ENCODE data around the gene RACK1. TPM values are rescaled to one million over a fixed set of nuclear protein-coding genes. Genes with fewer than 3 reads are reported as not detected.

Gene RACK1
- total and polyA plus RNA-seq, 9 donors, result 3,139 to 4,768 (median 3,466) TPM

DNA sequence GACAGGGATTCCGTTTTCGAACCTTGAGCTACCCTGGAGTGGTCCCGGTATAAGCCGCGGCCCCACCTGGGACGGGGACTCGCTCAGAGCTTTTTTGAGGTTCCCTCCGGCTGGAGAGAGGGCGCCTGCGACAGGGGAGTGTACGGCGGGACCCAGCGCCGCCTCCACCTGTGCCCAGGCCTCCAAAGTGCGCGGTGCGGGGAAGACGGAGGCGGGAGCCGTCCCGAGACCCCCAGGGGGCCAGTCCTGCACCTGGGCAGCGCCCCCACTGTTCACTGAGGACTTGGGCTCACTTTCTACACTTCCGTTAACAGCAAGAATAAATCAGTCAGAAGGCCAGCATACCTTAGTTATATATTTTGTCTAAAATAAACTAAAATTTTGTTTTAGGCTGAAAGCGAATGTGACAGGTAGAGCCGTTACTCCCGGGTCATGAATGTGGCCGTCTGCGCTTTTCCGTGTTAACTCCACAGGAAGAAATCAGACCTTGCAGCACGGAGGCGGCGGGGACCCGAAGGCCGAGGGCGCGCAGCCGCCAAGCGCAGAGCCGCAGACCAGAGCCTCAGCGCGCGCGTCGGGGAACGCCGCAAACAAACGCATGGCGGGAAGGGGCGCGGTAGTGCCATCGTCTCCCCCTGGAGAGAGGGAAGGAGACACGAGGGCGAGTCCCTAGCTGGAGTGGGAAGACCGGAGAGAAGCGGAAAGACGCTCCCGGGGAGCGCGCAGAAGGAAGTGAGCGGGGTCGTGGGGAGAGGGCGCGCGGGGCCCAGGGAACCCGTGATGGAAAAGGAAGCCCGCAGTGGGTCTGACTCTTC is 52.8 kb downstream of the RACK1 start:
- Histone ChIP-seq H3K36me3 (ENCODE audit: control insufficient read depth, insufficient read depth, low read length) (peaks cover 2% of the 10 kb centered on the region), H3K27me3 (ENCODE audit: control insufficient read depth, insufficient read depth, low read length) (peaks cover 3% of the 10 kb centered on the region), H3K4me3 (ENCODE audit: low read length) (peak overlapping the region; percentile 69), H3K4me1 (ENCODE audit: control insufficient read depth, insufficient read depth, low read length) (peaks cover 22% of the 10 kb centered on the region), H3K9me3 (replicated peaks; ENCODE audit: control insufficient read depth, low read depth, low read length) (no peaks in the 10 kb centered on the region), H3K27ac (ENCODE audit: low read length) (peak overlapping the region; percentile 91)
- no peak for DNase-seq
- WGBS (ENCODE audit: insufficient coverage), result under 1% methylated on average over 57 of the region's 66 CpGs

DNA sequence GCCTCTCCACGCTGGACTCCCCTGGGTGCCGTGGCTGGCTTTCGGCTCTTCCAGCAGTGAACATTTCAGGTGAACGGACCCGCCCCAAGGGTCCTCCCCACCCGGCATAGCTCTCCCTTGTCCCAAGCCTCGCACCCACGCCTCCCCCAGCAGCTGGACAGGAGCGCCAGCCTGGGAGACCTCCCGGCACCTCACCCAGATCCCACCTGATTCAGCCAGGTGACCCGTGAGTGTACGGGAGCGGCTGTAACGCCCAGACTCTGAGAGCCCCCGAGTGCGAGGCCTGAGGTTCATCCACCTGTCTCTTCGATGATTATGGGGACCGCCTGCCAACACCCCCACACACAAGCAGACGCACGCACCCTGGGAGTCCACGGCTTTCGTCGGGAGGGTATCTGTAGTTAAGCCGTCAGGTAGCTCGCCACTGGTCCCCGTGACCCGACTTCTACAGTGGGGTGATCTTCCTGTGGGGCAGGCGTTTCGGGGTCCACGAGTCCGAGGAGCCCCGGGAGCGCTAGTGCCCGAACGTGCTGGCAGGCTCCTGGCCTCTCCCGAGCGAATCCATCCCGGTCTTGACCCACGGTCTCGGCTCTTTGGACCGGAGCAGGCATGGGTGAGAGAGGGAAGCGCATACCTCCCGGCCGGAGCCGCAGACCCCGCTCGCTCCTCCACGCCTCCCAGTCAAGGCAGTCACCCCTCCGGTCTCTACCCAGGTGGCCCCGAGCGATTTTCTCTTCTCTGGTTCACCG is 53.6 kb downstream of the RACK1 start:
- 0% methylated on average over 36 of the region's 52 CpGs for WGBS (ENCODE audit: insufficient coverage)
- no peaks in the 10 kb centered on the region for H3K9me3 ChIP-seq (replicated peaks; ENCODE audit: control insufficient read depth, low read depth, low read length)
- H3K4me1 ChIP-seq (ENCODE audit: control insufficient read depth, insufficient read depth, low read length), result peaks cover 22% of the 10 kb centered on the region
- peaks cover 3% of the 10 kb centered on the region for H3K27me3 ChIP-seq (ENCODE audit: control insufficient read depth, insufficient read depth, low read length)
- no peak for DNase-seq
- H3K27ac ChIP-seq (ENCODE audit: low read length), result no peak overlapping the region
- peaks cover 2% of the 10 kb centered on the region for H3K36me3 ChIP-seq (ENCODE audit: control insufficient read depth, insufficient read depth, low read length)
- H3K4me3 ChIP-seq (ENCODE audit: low read length), result peak overlapping the region; percentile 69

DNA sequence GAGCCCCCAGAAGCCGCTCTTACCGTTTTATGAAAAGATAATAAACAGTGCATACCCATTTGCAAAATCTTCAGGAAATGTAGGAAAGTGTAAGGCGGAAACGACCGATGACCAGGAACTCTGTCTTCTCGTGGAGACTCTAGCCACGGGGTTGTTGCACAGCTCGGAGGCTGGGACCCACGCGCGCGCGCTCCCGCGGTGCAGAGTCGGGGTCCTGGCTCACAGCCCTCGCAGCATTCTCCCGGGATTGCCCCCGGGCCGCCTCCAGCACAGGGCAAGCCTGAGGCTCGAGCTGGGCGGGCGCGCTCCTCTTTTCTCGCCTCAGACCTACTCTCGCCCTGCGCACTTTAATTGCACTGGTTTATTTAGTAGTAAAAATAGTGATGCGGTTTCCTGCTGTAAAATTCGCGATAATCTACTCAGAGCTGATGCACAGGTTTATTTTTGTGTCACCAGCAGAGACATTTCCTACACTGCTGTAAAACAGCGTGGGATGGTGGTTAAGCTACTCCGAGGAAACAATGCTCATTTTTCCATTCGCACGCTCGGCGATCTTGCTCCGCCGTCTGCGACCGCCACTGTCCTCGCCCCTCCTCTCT is 54.2 kb downstream of the RACK1 start:
- under 1% methylated on average over 29 of the region's 41 CpGs for WGBS (ENCODE audit: insufficient coverage)
- H3K27ac ChIP-seq (ENCODE audit: low read length), result peak overlapping the region; percentile 63
- H3K4me1 ChIP-seq (ENCODE audit: control insufficient read depth, insufficient read depth, low read length), result peaks cover 22% of the 10 kb centered on the region
- peaks cover 3% of the 10 kb centered on the region for H3K27me3 ChIP-seq (ENCODE audit: control insufficient read depth, insufficient read depth, low read length)
- H3K4me3 ChIP-seq (ENCODE audit: low read length), result peak overlapping the region; percentile 69
- DNase-seq, result peak; percentile 42
- H3K9me3 ChIP-seq (replicated peaks; ENCODE audit: control insufficient read depth, low read depth, low read length), result no peaks in the 10 kb centered on the region
- peaks cover 2% of the 10 kb centered on the region for H3K36me3 ChIP-seq (ENCODE audit: control insufficient read depth, insufficient read depth, low read length)

DNA sequence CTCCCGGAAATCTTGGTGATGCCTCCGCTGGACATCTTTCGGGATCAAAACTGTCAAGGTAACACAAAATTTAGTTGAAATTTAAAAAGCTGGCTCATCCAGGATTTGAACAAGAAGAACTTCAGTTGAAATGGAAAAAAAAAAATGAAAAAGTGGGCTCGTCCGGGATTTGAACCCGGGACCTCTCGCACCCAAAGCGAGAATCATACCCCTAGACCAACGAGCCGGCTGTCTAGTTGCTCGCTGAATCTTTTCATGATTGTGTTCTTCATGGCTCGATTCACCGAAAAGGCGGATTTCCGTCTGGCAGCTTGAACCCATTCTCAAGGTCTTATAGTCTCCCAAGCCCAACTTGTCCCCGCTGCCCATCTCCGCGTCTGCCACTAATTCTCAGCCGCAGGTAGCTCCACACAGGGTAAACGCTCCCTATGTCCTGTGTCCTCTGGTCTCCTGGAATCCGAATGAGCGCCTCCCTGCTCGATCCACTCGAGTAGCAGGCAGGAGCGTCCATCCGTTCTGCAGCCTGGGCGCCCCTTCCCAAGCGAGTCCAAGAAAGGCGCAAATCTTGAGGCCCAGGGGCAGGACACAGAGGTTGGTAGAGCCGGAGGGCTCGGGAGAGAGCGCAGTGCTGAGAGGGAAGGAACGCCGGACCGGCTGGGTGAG is 54.9 kb downstream of the RACK1 start:
- Histone ChIP-seq H3K4me1 (ENCODE audit: control insufficient read depth, insufficient read depth, low read length) (peaks cover 22% of the 10 kb centered on the region), H3K4me3 (ENCODE audit: low read length) (peak overlapping the region; percentile 69), H3K27ac (ENCODE audit: low read length) (peak overlapping the region; percentile 94), H3K9me3 (replicated peaks; ENCODE audit: control insufficient read depth, low read depth, low read length) (no peaks in the 10 kb centered on the region), H3K36me3 (ENCODE audit: control insufficient read depth, insufficient read depth, low read length) (no peaks in the 10 kb centered on the region), H3K27me3 (ENCODE audit: control insufficient read depth, insufficient read depth, low read length) (peaks cover 3% of the 10 kb centered on the region)
- WGBS (ENCODE audit: insufficient coverage), result under 1% methylated on average over 24 of the region's 35 CpGs
- DNase-seq, result peak; percentile 92

DNA sequence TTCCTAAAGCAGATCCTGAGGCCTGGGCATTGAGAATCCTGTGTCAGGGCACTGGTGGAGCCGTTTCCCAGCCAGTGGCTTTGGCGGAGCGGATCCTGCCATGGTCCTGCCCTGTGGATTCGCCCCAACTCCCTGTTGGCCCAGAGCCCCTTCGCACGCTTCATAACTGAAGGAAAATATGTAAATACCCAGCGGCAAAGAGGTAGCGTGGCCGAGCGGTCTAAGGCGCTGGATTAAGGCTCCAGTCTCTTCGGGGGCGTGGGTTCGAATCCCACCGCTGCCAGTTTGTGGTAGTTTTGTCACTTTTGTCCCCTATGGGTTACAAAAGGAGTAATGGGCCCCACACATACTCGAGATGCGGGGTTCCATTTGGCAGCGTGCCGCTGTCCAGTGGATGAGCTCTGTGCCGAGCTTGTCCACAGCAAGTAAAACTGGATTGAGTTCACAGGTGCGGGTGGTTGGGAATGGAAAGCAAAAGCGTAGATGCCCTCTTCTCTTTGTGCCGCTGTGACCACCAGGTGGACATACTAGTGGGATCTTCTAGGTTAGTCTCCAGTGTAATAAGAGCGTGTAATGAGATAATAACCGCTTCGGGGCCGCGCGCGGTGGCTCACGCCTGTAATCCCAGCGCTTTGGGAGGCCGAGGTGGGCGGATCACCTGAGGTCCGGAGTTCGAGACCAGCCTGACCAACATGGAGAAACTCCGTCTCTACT is 56.0 kb downstream of the RACK1 start:
- peaks cover 3% of the 10 kb centered on the region for H3K27me3 ChIP-seq (ENCODE audit: control insufficient read depth, insufficient read depth, low read length)

DNA sequence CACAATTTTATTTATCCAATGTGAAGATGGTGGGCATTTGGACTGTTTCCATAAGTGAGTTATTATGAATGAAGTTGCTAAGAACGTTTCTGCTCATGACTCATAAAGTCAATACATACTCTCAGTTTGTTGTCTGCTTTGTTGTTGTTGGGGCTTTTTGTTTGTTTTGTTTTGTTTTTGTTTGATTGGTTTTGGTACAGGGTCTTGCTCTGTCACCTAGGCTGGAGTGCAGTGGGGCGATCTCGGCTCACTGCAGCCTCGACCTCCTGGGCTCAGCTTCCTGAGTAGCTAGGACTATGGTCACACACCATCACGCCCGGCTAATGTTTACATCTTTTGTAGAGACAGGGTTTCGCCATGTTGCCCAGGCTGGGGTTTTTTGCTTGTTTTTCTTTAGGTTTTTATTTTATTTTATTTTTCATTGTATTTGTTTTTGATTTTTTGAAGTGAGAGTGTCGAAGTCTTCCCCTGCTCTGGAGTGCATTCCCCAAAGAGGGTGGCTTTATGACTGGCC is 56.7 kb downstream of the RACK1 start:
- Histone ChIP-seq H3K4me3 (ENCODE audit: low read length) (no peak overlapping the region), H3K27me3 (ENCODE audit: control insufficient read depth, insufficient read depth, low read length) (peaks cover 3% of the 10 kb centered on the region), H3K27ac (ENCODE audit: low read length) (no peak overlapping the region), H3K36me3 (ENCODE audit: control insufficient read depth, insufficient read depth, low read length) (no peaks in the 10 kb centered on the region), H3K9me3 (replicated peaks; ENCODE audit: control insufficient read depth, low read depth, low read length) (no peaks in the 10 kb centered on the region), H3K4me1 (ENCODE audit: control insufficient read depth, insufficient read depth, low read length) (peaks cover 18% of the 10 kb centered on the region)
- no peak for DNase-seq
- 80% methylated on average over 3 of the region's 8 CpGs for WGBS (ENCODE audit: insufficient coverage)

More for the DNA sequence above, 56.0 kb downstream of the RACK1 start:
- Histone ChIP-seq H3K27ac (ENCODE audit: low read length) (no peak overlapping the region), H3K36me3 (ENCODE audit: control insufficient read depth, insufficient read depth, low read length) (no peaks in the 10 kb centered on the region), H3K9me3 (replicated peaks; ENCODE audit: control insufficient read depth, low read depth, low read length) (no peaks in the 10 kb centered on the region), H3K4me1 (ENCODE audit: control insufficient read depth, insufficient read depth, low read length) (peaks cover 22% of the 10 kb centered on the region), H3K4me3 (ENCODE audit: low read length) (peak overlapping the region; percentile 8)
- DNase-seq, result peak; percentile 83
- 3% methylated on average over 22 of the region's 37 CpGs for WGBS (ENCODE audit: insufficient coverage)

Other genes starting within 250 kb of the RACK1 start
- gene BTNL9, start 203.6 kb downstream of the RACK1 start, total RNA-seq, result 5.3 TPM
- 10 to 100 TPM in 6 of 8 donors, 1 to 10 TPM in 2; 7.2 to 23.6 (median 11.5) TPM for gene BTNL9, start 203.6 kb downstream of the RACK1 start, polyA plus RNA-seq (ENCODE audit: insufficient read depth in 1 of 8, insufficient read length in 8 of 8, low replicate concordance in 1 of 8)
- not detected for gene OR2V1, start 112.7 kb downstream of the RACK1 start, total RNA-seq
- under 1 TPM in 1 of 8 donors, not detected in 7; 0.08 TPM for gene OR2V1, start 112.7 kb downstream of the RACK1 start, polyA plus RNA-seq (ENCODE audit: insufficient read depth in 1 of 8, insufficient read length in 8 of 8, low replicate concordance in 1 of 8)
- gene OR2V2, start 96.3 kb downstream of the RACK1 start, total RNA-seq, result not detected
- not detected for gene OR2V2, start 96.3 kb downstream of the RACK1 start, polyA plus RNA-seq (ENCODE audit: insufficient read depth in 1 of 8, insufficient read length in 8 of 8, low replicate concordance in 1 of 8)
- 18.8 TPM for gene TRIM7, start 38.7 kb downstream of the RACK1 start, total RNA-seq
- gene TRIM7, start 38.7 kb downstream of the RACK1 start, polyA plus RNA-seq (ENCODE audit: insufficient read depth in 1 of 8, insufficient read length in 8 of 8, low replicate concordance in 1 of 8), result 10 to 100 TPM in 6 of 8 donors, 1 to 10 TPM in 2; 7.7 to 22.0 (median 14.3) TPM
- 9.5 TPM for gene TRIM41, start 20.6 kb downstream of the RACK1 start, total RNA-seq
- 10 to 100 TPM; 16.5 to 21.9 (median 19.3) TPM for gene TRIM41, start 20.6 kb downstream of the RACK1 start, polyA plus RNA-seq (ENCODE audit: insufficient read depth in 1 of 8, insufficient read length in 8 of 8, low replicate concordance in 1 of 8)
- 8.3 TPM for gene TRIM52, start 17.2 kb upstream of the RACK1 start, total RNA-seq
- 10 to 100 TPM in 6 of 8 donors, 1 to 10 TPM in 2; 8.9 to 20.6 (median 12.4) TPM for gene TRIM52, start 17.2 kb upstream of the RACK1 start, polyA plus RNA-seq (ENCODE audit: insufficient read depth in 1 of 8, insufficient read length in 8 of 8, low replicate concordance in 1 of 8)
- gene OR4F3, start 123.4 kb upstream of the RACK1 start, total RNA-seq, result not detected
- gene OR4F3, start 123.4 kb upstream of the RACK1 start, polyA plus RNA-seq (ENCODE audit: insufficient read depth in 1 of 8, insufficient read length in 8 of 8, low replicate concordance in 1 of 8), result not detected

All from muscle of leg (tissue), 11 donors.